CD4-positive, alpha-beta memory T cell (primary cell): ENCODE data around the gene CTDSP1. TPM values are rescaled to one million over a fixed set of nuclear protein-coding genes. Genes with fewer than 3 reads are reported as not detected.

Experiments used
- CTCF ChIA-PET: fragments of 350-600 bp; sonication (Branson Sonifier 250); formaldehyde crosslinking; loops from one replicate; lab custom pipeline; 2021; ENCODE audit warnings: inconsistent platforms; ENCODE audit not compliant: partially characterized antibody; lab: Charles Lee
- POLR2A ChIA-PET: fragments of 350-600 bp; sonication (Branson Sonifier 250); formaldehyde crosslinking; loops from one replicate; lab custom pipeline; 2021; ENCODE audit not compliant: partially characterized antibody; lab: Charles Lee
- DNase-seq, 5 donors: peaks; one replicate each; pipeline versions ENCODE4 v3.0.0 to v3.0.0-alpha.2; 2020 to 2022; ENCODE audit warnings: mixed read lengths in 1 of 5
- H3K27ac ChIP-seq: one replicate; pipeline ENCODE4 v1.7.0; 2013; ENCODE audit warnings: low read depth, low read length
- H3K27me3 ChIP-seq: 2 replicates; pipeline ENCODE4 v1.7.0; 2013; ENCODE audit warnings: mild to moderate bottlenecking, low read length, moderate library complexity; ENCODE audit not compliant: insufficient read depth
- H3K36me3 ChIP-seq: 2 replicates; pipeline ENCODE4 v1.7.0; 2013; ENCODE audit warnings: mild to moderate bottlenecking, low read length, moderate library complexity; ENCODE audit not compliant: insufficient read depth
- H3K4me1 ChIP-seq: 2 replicates; pipeline ENCODE4 v1.7.0; 2013; ENCODE audit warnings: mild to moderate bottlenecking, low read length, moderate library complexity; ENCODE audit not compliant: insufficient read depth
- H3K4me3 ChIP-seq, 2 donors: one replicate each; pipeline ENCODE4 v1.7.0; 2013; ENCODE audit warnings: low read length in 2 of 2, mild to moderate bottlenecking in 1 of 2
- H3K9me3 ChIP-seq, 2 donors: one replicate each; pipeline ENCODE4 v1.7.0; 2013; ENCODE audit warnings: low read length in 2 of 2, control low read depth in 1 of 2; ENCODE audit not compliant: control insufficient read depth in 1 of 2
- H3K27ac Mint-ChIP-seq, 7 donors: one replicate each; pipeline ENCODE4 v1.8.0; 2020 to 2021; ENCODE audit warnings: mixed read lengths in 7 of 7, mild to moderate bottlenecking in 6 of 7, inconsistent platforms in 3 of 7, moderate library complexity in 3 of 7
- H3K27me3 Mint-ChIP-seq, 2 donors: one replicate each; pipeline ENCODE4 v1.8.0; 2020 to 2021; ENCODE audit warnings: mixed read lengths in 2 of 2
- H3K36me3 Mint-ChIP-seq, 2 donors: one replicate each; pipeline ENCODE4 v1.8.0; 2020 to 2021; ENCODE audit warnings: mixed read lengths in 2 of 2, inconsistent platforms in 1 of 2, mild to moderate bottlenecking in 1 of 2
- H3K4me1 Mint-ChIP-seq, 4 donors: one replicate each; pipeline ENCODE4 v1.8.0; 2020 to 2021; ENCODE audit warnings: mixed read lengths in 4 of 4, mild to moderate bottlenecking in 1 of 4
- H3K4me3 Mint-ChIP-seq, 8 donors: one replicate each; pipeline ENCODE4 v1.8.0; 2020 to 2021; ENCODE audit warnings: mixed read lengths in 8 of 8, mild to moderate bottlenecking in 7 of 8, moderate library complexity in 6 of 8, inconsistent platforms in 3 of 8
- H3K9me3 Mint-ChIP-seq, 8 donors: one replicate each; pipeline ENCODE4 v1.8.0; 2020 to 2021; ENCODE audit warnings: mixed read lengths in 8 of 8, mild to moderate bottlenecking in 5 of 8, inconsistent platforms in 3 of 8, moderate library complexity in 1 of 8
- intact Hi-C: fragments of 100-400 bp; cut with micrococcal nuclease; formaldehyde crosslinking; loops from one replicate; pipeline ENCODE4 v1.15.1; 2023
- polyA plus RNA-seq, 2 donors: library from polyadenylated mRNA; unstranded; fragments of 300-500 nt; fragmentation: Illumina TruSeq; gene quantifications; one replicate each; pipeline ENCODE4 v1.2.3, GENCODE V29; 2021
- total RNA-seq, 2 experiments: library from RNA; stranded (reverse); gene quantifications; one replicate each; pipeline ENCODE4 v1.2.3, GENCODE V29; 2021

The CTDSP1 gene
- total and polyA plus RNA-seq, 4 experiments from 2014 or later: 26.4 to 183 (median 110) TPM

- Mint-ChIP-seq H3K4me1 (peaks cover 28 to 75% (median 48%) of the 10 kb centered on the region in 4 donors), H3K36me3 (peaks cover 6 to 43% of the 10 kb centered on the region in 2 donors), H3K9me3 (peaks cover 0 to 1% (median 0%) of the 10 kb centered on the region in 8 donors), H3K4me3 (peak overlapping the region in 3 of 8 donors; percentile 12 to 52 (median 17)), H3K27ac (peak overlapping the region in 4 of 7 donors; percentile 17 to 100 (median 48)), H3K27me3 (no peaks in the 10 kb centered on the region)
- CTCF ChIA-PET: interaction anchor here (2.2 kb wide), 1 partner anchor 63 kb away, joined by 5 read pairs; no protein-coding TSS in a partner anchor
- Histone ChIP-seq H3K27ac (no peak overlapping the region), H3K27me3 (no peaks in the 10 kb centered on the region), H3K9me3 (no peaks in the 10 kb centered on the region), H3K4me1 (peaks cover 75% of the 10 kb centered on the region), H3K4me3 (no peak overlapping the region), H3K36me3 (peaks cover 25% of the 10 kb centered on the region)
- DNase-seq: no peak
- POLR2A ChIA-PET: interaction anchor here (0.6 to 4.3 kb wide), 4 partner anchors 113 to 255 kb away, joined by 3 to 26 read pairs (median 6); partner anchors contain the start of genes AAMP and PNKD
- intact Hi-C loops: no loop called here
Observed at GRCh38 chr2:218402911-218403411, 3.3 kb downstream of the CTDSP1 start.

- H3K27ac Mint-ChIP-seq: peak overlapping the region; percentile 9 to 100 (median 64)
- Histone ChIP-seq H3K4me1 (peaks cover 73% of the 10 kb centered on the region), H3K27me3 (no peaks in the 10 kb centered on the region), H3K36me3 (peaks cover 25% of the 10 kb centered on the region), H3K9me3 (no peaks in the 10 kb centered on the region), H3K4me3 (no peak overlapping the region), H3K27ac (no peak overlapping the region)
- peak overlapping the region in 5 of 8 donors; percentile 35 to 52 (median 44) for H3K4me3 Mint-ChIP-seq
- H3K4me1 Mint-ChIP-seq: peaks cover 31 to 76% (median 50%) of the 10 kb centered on the region in 4 donors
- peaks cover 6 to 43% of the 10 kb centered on the region in 2 donors for H3K36me3 Mint-ChIP-seq
- no peaks in the 10 kb centered on the region for H3K27me3 Mint-ChIP-seq
- no peak for DNase-seq
- H3K9me3 Mint-ChIP-seq: no peaks in the 10 kb centered on the region
- ChIA-PET CTCF (interaction anchor here (1.3 to 2.2 kb wide), 2 partner anchors 8 to 62 kb away, joined by 5 to 10 read pairs; no protein-coding TSS in a partner anchor), POLR2A (interaction anchor here (4.9 to 6.1 kb wide), 2 partner anchors 7 to 113 kb away, joined by 42 to 109 read pairs; partner anchors contain the start of gene TMBIM1)
- intact Hi-C loops: no loop called here
Observed at GRCh38 chr2:218403810-218404209, 4.1 kb downstream of the CTDSP1 start.

GRCh38 chr2:218404351-218405085 lies 4.8 kb downstream of the CTDSP1 start:
- H3K4me1 ChIP-seq: peaks cover 66% of the 10 kb centered on the region
- POLR2A ChIA-PET: interaction anchor here (0.8 to 6.1 kb wide), 8 partner anchors 8 to 134 kb away, joined by 3 to 109 read pairs (median 4); partner anchors contain the start of genes AAMP, PNKD and TMBIM1
- peaks cover 31 to 70% (median 50%) of the 10 kb centered on the region in 4 donors for H3K4me1 Mint-ChIP-seq

GRCh38 chr2:218405086-218405745 lies 5.5 kb downstream of the CTDSP1 start:
- ChIA-PET POLR2A (interaction anchor here (0.7 to 6.1 kb wide), 15 partner anchors 8 to 254 kb away, joined by 3 to 109 read pairs (median 4); partner anchors contain the start of genes AAMP, BCS1L, CATIP and PNKD), CTCF (interaction anchor here (1.0 to 2.3 kb wide), 7 partner anchors 9 to 135 kb away, joined by 3 to 18 read pairs (median 4); partner anchors contain the start of genes AAMP and PNKD)
- peak in 1 of 5 donors; percentile 49 for DNase-seq
- H3K27me3 ChIP-seq: no peaks in the 10 kb centered on the region
- Mint-ChIP-seq H3K9me3 (no peaks in the 10 kb centered on the region), H3K36me3 (peaks cover 6 to 42% of the 10 kb centered on the region in 2 donors), H3K4me1 (peaks cover 32 to 70% (median 50%) of the 10 kb centered on the region in 4 donors), H3K4me3 (peak overlapping the region; percentile 78 to 89 (median 80)), H3K27me3 (no peaks in the 10 kb centered on the region), H3K27ac (peak overlapping the region; percentile 93 to 100 (median 96))
- peaks cover 66% of the 10 kb centered on the region for H3K4me1 ChIP-seq
- H3K27ac ChIP-seq: peak overlapping the region; percentile 71
- intact Hi-C loops: loop anchor here (5.0 kb wide), 3 partner anchors 47 to 982 kb away; partner anchors contain the start of gene DNPEP
- peak overlapping the region in 1 of 2 donors; percentile 49 for H3K4me3 ChIP-seq
- H3K36me3 ChIP-seq: peaks cover 25% of the 10 kb centered on the region
- no peaks in the 10 kb centered on the region for H3K9me3 ChIP-seq

More at GRCh38 chr2:218404351-218405085, 4.8 kb downstream of the CTDSP1 start:
- Histone ChIP-seq H3K36me3 (peaks cover 25% of the 10 kb centered on the region), H3K9me3 (no peaks in the 10 kb centered on the region), H3K27me3 (no peaks in the 10 kb centered on the region), H3K4me3 (no peak overlapping the region), H3K27ac (no peak overlapping the region)
- intact Hi-C loops: loop anchor here (5.0 kb wide), 3 partner anchors 48 to 983 kb away; partner anchors contain the start of gene DNPEP
- CTCF ChIA-PET: interaction anchor here (1.3 to 2.2 kb wide), 4 partner anchors 8 to 131 kb away, joined by 4 to 10 read pairs (median 4); no protein-coding TSS in a partner anchor
- H3K27me3 Mint-ChIP-seq: no peaks in the 10 kb centered on the region
- peaks cover 6 to 43% of the 10 kb centered on the region in 2 donors for H3K36me3 Mint-ChIP-seq
- H3K27ac Mint-ChIP-seq: peak overlapping the region; percentile 9 to 100 (median 93)
- DNase-seq: peak in 1 of 5 donors; percentile 43
- no peaks in the 10 kb centered on the region for H3K9me3 Mint-ChIP-seq
- H3K4me3 Mint-ChIP-seq: peak overlapping the region in 3 of 8 donors; percentile 21 to 35 (median 29)

GRCh38 chr2:218405746-218406208 lies 6.1 kb downstream of the CTDSP1 start:
- ChIA-PET CTCF (interaction anchor here (1.0 to 2.3 kb wide), 7 partner anchors 9 to 135 kb away, joined by 3 to 18 read pairs (median 4); partner anchors contain the start of genes AAMP and PNKD), POLR2A (interaction anchor here (0.7 to 6.1 kb wide), 21 partner anchors 9 to 842 kb away, joined by 3 to 109 read pairs (median 4); partner anchors contain the start of genes AAMP, BCS1L, CATIP and PNKD)
- H3K27ac ChIP-seq: peak overlapping the region; percentile 71
- H3K27me3 ChIP-seq: no peaks in the 10 kb centered on the region
- H3K4me1 ChIP-seq: peaks cover 66% of the 10 kb centered on the region
- H3K4me3 ChIP-seq: peak overlapping the region in 1 of 2 donors; percentile 49
- Mint-ChIP-seq H3K4me1 (peaks cover 32 to 70% (median 50%) of the 10 kb centered on the region in 4 donors), H3K9me3 (no peaks in the 10 kb centered on the region), H3K4me3 (peak overlapping the region; percentile 78 to 89 (median 80)), H3K27me3 (no peaks in the 10 kb centered on the region), H3K27ac (peak overlapping the region; percentile 93 to 100 (median 96)), H3K36me3 (peaks cover 6 to 42% of the 10 kb centered on the region in 2 donors)
- H3K9me3 ChIP-seq: no peaks in the 10 kb centered on the region
- DNase-seq: peak in 1 of 5 donors; percentile 67
- H3K36me3 ChIP-seq: peaks cover 25% of the 10 kb centered on the region
- intact Hi-C loops: loop anchor here (1.0 to 5.0 kb wide), 11 partner anchors 9 to 982 kb away; partner anchors contain the start of genes AAMP, CNOT9, DNPEP and PNKD
